IMR-90 (cell line): ENCODE results near the gene AKT1S1. TPM values are rescaled to one million over a fixed set of nuclear protein-coding genes. Genes with fewer than 3 reads are reported as not detected.

ENCODE experiments used
- ATAC-seq: fragments of 200-7000 bp; cut with Tn5 transposase; 2 replicates; pipeline ENCODE4 v1.9.1; 2020; ENCODE audit warnings: low read depth, mild to moderate bottlenecking, moderate library complexity
- BruUV-seq: library from RNA; stranded (reverse); fragments of 400-500 nt; replicated peaks from 2 replicates; lab custom pipeline; 2021; lab: Mats Ljungman, UMichigan
- CTCF ChIA-PET: fragments of 300-600 bp; formaldehyde crosslinking; extraction: SDS; loops from one replicate; lab custom pipeline; 2021; ENCODE audit warnings: antibody characterized with exemption; lab: Yijun Ruan, JAX
- POLR2A ChIA-PET: fragments of 300-600 bp; sonication (Branson Sonifier 250); formaldehyde crosslinking; loops from one replicate; lab custom pipeline; 2022; ENCODE audit warnings: antibody characterized with exemption; ENCODE audit not compliant: unreplicated experiment; lab: Charles Lee
- DNase-seq: peaks from one replicate; pipeline ENCODE4 v3.0.0; 2013
- H2AFZ ChIP-seq: replicated peaks from 2 replicates; pipeline ENCODE3; 2013; ENCODE audit warnings: low read length, mild to moderate bottlenecking; ENCODE audit not compliant: poor library complexity
- H2AK5ac ChIP-seq: 2 replicates; pipeline ENCODE4 v1.6.1; 2013; ENCODE audit warnings: low read depth, low read length, inconsistent platforms
- H2AK9ac ChIP-seq: replicated peaks from 2 replicates; pipeline ENCODE3; 2013; ENCODE audit warnings: mild to moderate bottlenecking, low read depth, low read length, moderate library complexity; ENCODE audit not compliant: poor library complexity
- H2BK120ac ChIP-seq: 2 replicates; pipeline ENCODE4 v1.6.1; 2013; ENCODE audit warnings: low read depth, low read length, inconsistent platforms
- H2BK15ac ChIP-seq: 3 replicates; pipeline ENCODE4 v1.6.1; 2013; ENCODE audit warnings: low read depth, low read length, inconsistent platforms
- H2BK20ac ChIP-seq: 2 replicates; pipeline ENCODE4 v1.6.1; 2013; ENCODE audit warnings: low read depth, mild to moderate bottlenecking, inconsistent platforms, low read length, moderate library complexity
- H2BK5ac ChIP-seq: 2 replicates; pipeline ENCODE4 v1.6.1; 2013; ENCODE audit warnings: mild to moderate bottlenecking, low read depth, low read length, inconsistent platforms; ENCODE audit not compliant: poor library complexity, severe bottlenecking
- H3K14ac ChIP-seq: replicated peaks from 2 replicates; pipeline ENCODE4 v1.6.1; 2013; ENCODE audit warnings: low read depth, low read length, inconsistent platforms
- H3K18ac ChIP-seq: 2 replicates; pipeline ENCODE4 v1.6.1; 2013; ENCODE audit warnings: low read depth, low read length, control low read depth
- H3K23ac ChIP-seq: 2 replicates; pipeline ENCODE4 v1.6.1; 2013; ENCODE audit warnings: low read depth, low read length, inconsistent platforms
- H3K27ac ChIP-seq: 2 replicates; pipeline ENCODE4 v1.5.1; 2013; ENCODE audit warnings: mild to moderate bottlenecking, control low read depth, low read length; ENCODE audit not compliant: insufficient read depth
- H3K27me3 ChIP-seq: 2 replicates; pipeline ENCODE4 v1.6.1; 2013; ENCODE audit warnings: low read length; ENCODE audit not compliant: control insufficient read depth, insufficient read depth
- H3K36me3 ChIP-seq: 2 replicates; pipeline ENCODE4 v1.6.1; 2013; ENCODE audit warnings: low read length, mixed read lengths; ENCODE audit not compliant: control insufficient read depth, insufficient read depth
- H3K4ac ChIP-seq: 2 replicates; pipeline ENCODE4 v1.6.1; 2013; ENCODE audit warnings: low read depth, low read length, inconsistent platforms
- H3K4me1 ChIP-seq: 2 replicates; pipeline ENCODE4 v1.6.1; 2013; ENCODE audit warnings: low read length, mixed read lengths; ENCODE audit not compliant: control insufficient read depth, insufficient read depth
- H3K4me2 ChIP-seq: 2 replicates; pipeline ENCODE4 v1.6.1; 2013; ENCODE audit warnings: low read depth, mild to moderate bottlenecking, control low read depth, low read length, moderate library complexity
- H3K4me3 ChIP-seq: 2 replicates; pipeline ENCODE4 v1.5.1; 2013; ENCODE audit warnings: low read depth, mild to moderate bottlenecking, control low read depth, low read length, moderate library complexity; ENCODE audit not compliant: insufficient read depth
- H3K56ac ChIP-seq: 2 replicates; pipeline ENCODE4 v1.6.1; 2013; ENCODE audit warnings: low read length, inconsistent platforms; ENCODE audit not compliant: insufficient read depth; ENCODE audit errors: extremely low read depth
- H3K79me1 ChIP-seq, 2 experiments: 2 replicates each; pipeline ENCODE4 v1.6.1; 2013; ENCODE audit warnings: low read length in 2 of 2, inconsistent platforms in 1 of 2, low read depth in 1 of 2
- H3K9ac ChIP-seq: 2 replicates; pipeline ENCODE4 v1.6.1; 2013; ENCODE audit warnings: low read depth, low read length, control low read depth
- H3K9me1 ChIP-seq: 2 replicates; pipeline ENCODE4 v1.6.1; 2013; ENCODE audit warnings: low read length, inconsistent platforms; ENCODE audit not compliant: insufficient read depth
- H3K9me3 ChIP-seq: 2 replicates; pipeline ENCODE4 v1.6.1; 2013; ENCODE audit warnings: low read length; ENCODE audit not compliant: control insufficient read depth, insufficient read depth
- H4K20me1 ChIP-seq: 2 replicates; pipeline ENCODE4 v1.6.1; 2013; ENCODE audit warnings: low read length, inconsistent platforms; ENCODE audit not compliant: insufficient read depth
- H4K5ac ChIP-seq: 2 replicates; pipeline ENCODE4 v1.6.1; 2013; ENCODE audit warnings: mild to moderate bottlenecking, low read depth, low read length, control low read depth
- H4K8ac ChIP-seq, 2 experiments: 2 replicates each; pipeline ENCODE4 v1.6.1; 2013; ENCODE audit warnings: low read depth in 2 of 2, low read length in 2 of 2, control low read depth in 1 of 2, inconsistent platforms in 1 of 2
- H4K91ac ChIP-seq: 2 replicates; pipeline ENCODE4 v1.6.1; 2013; ENCODE audit warnings: low read depth, low read length, inconsistent platforms; ENCODE audit not compliant: insufficient read depth
- BHLHE40 ChIP-seq: fragments of 150-350 bp; IDR thresholded peaks from 2 replicates; pipeline ENCODE4 v1.6.1; 2016; ENCODE audit warnings: mild to moderate bottlenecking, low read depth, low read length
- CEBPB ChIP-seq: IDR thresholded peaks from 2 replicates; pipeline ENCODE4 v1.6.1; 2012; ENCODE audit warnings: low read depth, low read length, improper control_type of control experiment
- CHD1 ChIP-seq: IDR thresholded peaks from 2 replicates; pipeline ENCODE4 v1.6.1; 2012; ENCODE audit warnings: low read depth, low read length, improper control_type of control experiment
- ELK1 ChIP-seq: fragments of 150-350 bp; IDR thresholded peaks from 2 replicates; pipeline ENCODE4 v1.6.1; 2016; ENCODE audit warnings: low read depth, mild to moderate bottlenecking, low read length, moderate library complexity, borderline replicate concordance
- FOS ChIP-seq: fragments of 150-350 bp; IDR thresholded peaks from 2 replicates; pipeline ENCODE4 v1.6.1; 2016; ENCODE audit warnings: low read depth, low read length
- MAFK ChIP-seq: IDR thresholded peaks from 2 replicates; pipeline ENCODE4 v1.6.1; 2012; ENCODE audit warnings: low read depth, low read length, improper control_type of control experiment
- MAZ ChIP-seq: IDR thresholded peaks from 2 replicates; pipeline ENCODE4 v1.6.1; 2012; ENCODE audit warnings: low read depth, mild to moderate bottlenecking, low read length, improper control_type of control experiment, moderate library complexity, borderline replicate concordance
- MXI1 ChIP-seq: IDR thresholded peaks from 2 replicates; pipeline ENCODE4 v1.6.1; 2012; ENCODE audit warnings: low read depth, mild to moderate bottlenecking, low read length, moderate library complexity, borderline replicate concordance
- NFE2L2 ChIP-seq: fragments of 150-350 bp; IDR thresholded peaks from 2 replicates; pipeline ENCODE4 v1.6.1; 2016; ENCODE audit warnings: low read depth, mild to moderate bottlenecking, low read length
- POLR2A ChIP-seq: IDR thresholded peaks from 2 replicates; pipeline ENCODE4 v1.6.1; 2012; ENCODE audit warnings: mild to moderate bottlenecking, low read depth, low read length
- RAD21 ChIP-seq: IDR thresholded peaks from 2 replicates; pipeline ENCODE4 v1.6.1; 2012; ENCODE audit warnings: low read length, improper control_type of control experiment
- RCOR1 ChIP-seq: IDR thresholded peaks from 2 replicates; pipeline ENCODE4 v1.6.1; 2012; ENCODE audit warnings: mild to moderate bottlenecking, low read length, improper control_type of control experiment; ENCODE audit not compliant: insufficient replicate concordance
- RFX5 ChIP-seq: IDR thresholded peaks from 2 replicates; pipeline ENCODE4 v1.8.0; 2012; ENCODE audit warnings: low read depth, mild to moderate bottlenecking, low read length, moderate library complexity
- SMC3 ChIP-seq: fragments of 150-350 bp; IDR thresholded peaks from 2 replicates; pipeline ENCODE4 v1.6.1; 2016; ENCODE audit warnings: low read depth, mild to moderate bottlenecking, antibody characterized with exemption, low read length, moderate library complexity
- USF2 ChIP-seq: fragments of 150-350 bp; IDR thresholded peaks from 2 replicates; pipeline ENCODE4 v1.6.1; 2017; ENCODE audit warnings: mild to moderate bottlenecking, antibody characterized with exemption, low read length, low read depth
- WGBS, 2 experiments: methylation state at CpG; one replicate each; pipeline versions ENCODE4 v1.1.5 to v1.1.7; 2013; ENCODE audit warnings: missing lambda C conversion rate in 2 of 2; ENCODE audit not compliant: insufficient read length in 1 of 2; ENCODE audit errors: extremely low coverage in 2 of 2; 5-methylcytosine and 5-hydroxymethylcytosine counted together
- dilution Hi-C: fragments of 300-500 bp; cut with HindIII; formaldehyde crosslinking; loops from one replicate; pipeline ENCODE4 v1.14.3; 2018; ENCODE audit warnings: low sequenced_read_pairs; ENCODE audit not compliant: unreplicated experiment
- in situ Hi-C: fragments of 300-500 bp; cut with MboI; formaldehyde crosslinking; loops from 3 replicates; pipeline ENCODE4 v1.14.3; 2019; ENCODE audit warnings: low sequenced_read_pairs, inconsistent platforms, mixed read lengths
- intact Hi-C: fragments of 100-400 bp; cut with micrococcal nuclease; formaldehyde crosslinking; loops from 2 replicates; pipeline ENCODE4 v1.10.0; 2022
- polyA plus RNA-seq, 3 experiments: library from polyadenylated mRNA; depleted of rRNA; stranded (reverse); fragments of >200 nt; gene quantifications; 2 replicates each; pipeline ENCODE4 v1.2.3, GENCODE V29; 2012; ENCODE audit warnings: low replicate concordance in 1 of 3
- total RNA-seq: library from RNA; depleted of rRNA; stranded (reverse); fragments of >200 nt; gene quantifications from 2 replicates; pipeline ENCODE4 v1.2.3, GENCODE V29; 2012
- TF ChIP-seq, protein P1 (sequence below): conservative IDR thresholded peaks from 2 replicates; pipeline ENCODE4 v1.5.1; 2012; ENCODE audit warnings: mild to moderate bottlenecking, low read depth, low read length, improper control_type of control experiment

Gene AKT1S1
- total and polyA plus RNA-seq, 2 of the 4 experiments (the other 2 are of a cell fraction) = 3.6 to 54.4 TPM

- Histone ChIP-seq H3K36me3 (no peaks in the 10 kb centered on the region), H3K23ac (no peak overlapping the region), H2BK120ac (0 out of 2 replicates have a peak overlapping the region, but pooled peaks have one; percentile 23), H2AFZ (no peak overlapping the region), H2AK5ac (peak overlapping the region; percentile 58), H3K9me3 (no peaks in the 10 kb centered on the region), H3K4me3 (no peak overlapping the region), H3K18ac (no peak overlapping the region), H3K56ac (no peak overlapping the region), H3K9ac (no peak overlapping the region), H4K91ac (no peak overlapping the region), H3K9me1 (no peaks in the 10 kb centered on the region), H3K79me1 (no peaks in the 10 kb centered on the region), H4K20me1 (no peaks in the 10 kb centered on the region), H3K27me3 (peaks cover 8% of the 10 kb centered on the region; the same call in 1 of the 2 replicates), H2BK20ac (0 out of 2 replicates have a peak overlapping the region, but pooled peaks have one; percentile 53), H2BK15ac (no peak overlapping the region), H4K5ac (no peak overlapping the region), H2AK9ac (peak overlapping the region; percentile 70), H2BK5ac (no peak overlapping the region), H3K4me1 (peaks cover 8% of the 10 kb centered on the region), H3K27ac (no peak overlapping the region), H3K14ac (no peak overlapping the region), H3K4me2 (no peak overlapping the region), H4K8ac (no peak overlapping the region), H3K4ac (no peak overlapping the region)
- intact Hi-C loops (no loop called here), in situ Hi-C loops (no loop called here), dilution Hi-C loops (no loop called here)
- BruUV-seq = no TSS peak
- no CpG with 5 or more reads among the region's 17 CpGs for WGBS, 2 experiments
- ChIA-PET CTCF (no interaction called here), POLR2A (no interaction called here)
- no peak for DNase-seq
- ATAC-seq = no peak
- TF ChIP-seq RFX5 (no peak), FOS (no peak), USF2 (no peak), ELK1 (no peak), CHD1 (no peak), MXI1 (no peak), POLR2A (no peak), NFE2L2 (no peak), SMC3 (no peak), MAFK (no peak), RAD21 (no peak), MAZ (no peak), CEBPB (no peak), BHLHE40 (no peak), RCOR1 (no peak)
- TF ChIP-seq, protein P1, sequence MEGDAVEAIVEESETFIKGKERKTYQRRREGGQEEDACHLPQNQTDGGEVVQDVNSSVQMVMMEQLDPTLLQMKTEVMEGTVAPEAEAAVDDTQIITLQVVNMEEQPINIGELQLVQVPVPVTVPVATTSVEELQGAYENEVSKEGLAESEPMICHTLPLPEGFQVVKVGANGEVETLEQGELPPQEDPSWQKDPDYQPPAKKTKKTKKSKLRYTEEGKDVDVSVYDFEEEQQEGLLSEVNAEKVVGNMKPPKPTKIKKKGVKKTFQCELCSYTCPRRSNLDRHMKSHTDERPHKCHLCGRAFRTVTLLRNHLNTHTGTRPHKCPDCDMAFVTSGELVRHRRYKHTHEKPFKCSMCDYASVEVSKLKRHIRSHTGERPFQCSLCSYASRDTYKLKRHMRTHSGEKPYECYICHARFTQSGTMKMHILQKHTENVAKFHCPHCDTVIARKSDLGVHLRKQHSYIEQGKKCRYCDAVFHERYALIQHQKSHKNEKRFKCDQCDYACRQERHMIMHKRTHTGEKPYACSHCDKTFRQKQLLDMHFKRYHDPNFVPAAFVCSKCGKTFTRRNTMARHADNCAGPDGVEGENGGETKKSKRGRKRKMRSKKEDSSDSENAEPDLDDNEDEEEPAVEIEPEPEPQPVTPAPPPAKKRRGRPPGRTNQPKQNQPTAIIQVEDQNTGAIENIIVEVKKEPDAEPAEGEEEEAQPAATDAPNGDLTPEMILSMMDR = no peak
Observed at GRCh38 chr19:49895566-49896297, 18.6 kb upstream of the AKT1S1 start.
